HG02798 (cell line): Measurements from ENCODE around the gene KIFC3.
"Not testable (repeated sequence)": the region's sequence is repeated elsewhere in the genome, so short reads cannot be mapped to it uniquely, and the experiment has no call there.

Experiments
- ATAC-seq: cut with Tn5 transposase; IDR thresholded peaks from one replicate; pipeline ENCODE4 v1.9.1; 2021; ENCODE audit warnings: mild to moderate bottlenecking; ENCODE audit not compliant: unreplicated experiment, poor library complexity

The KIFC3 gene

GRCh38 chr16:57728336-57729181 lies 73.7 kb downstream of the KIFC3 start:
- no peak for ATAC-seq

- ATAC-seq, result no peak
Measured at GRCh38 chr16:57727610-57728009, 74.7 kb downstream of the KIFC3 start.

GRCh38 chr16:57726433-57726947 lies 75.8 kb downstream of the KIFC3 start:
- ATAC-seq, result no peak

- ATAC-seq, result no peak
Measured at GRCh38 chr16:57725976-57726375, 76.3 kb downstream of the KIFC3 start.

- ATAC-seq, result no peak
Measured at GRCh38 chr16:57725554-57725953, 76.7 kb downstream of the KIFC3 start.

- no peak for ATAC-seq
Measured at GRCh38 chr16:57725151-57725550, 77.1 kb downstream of the KIFC3 start.

GRCh38 chr16:57724531-57724930 lies 77.8 kb downstream of the KIFC3 start:
- no peak for ATAC-seq

GRCh38 chr16:57723170-57723569 lies 79.1 kb downstream of the KIFC3 start:
- no peak for ATAC-seq

GRCh38 chr16:57722651-57723050 lies 79.6 kb downstream of the KIFC3 start:
- no peak for ATAC-seq

GRCh38 chr16:57722210-57722499 lies 80.1 kb downstream of the KIFC3 start:
- no peak for ATAC-seq

GRCh38 chr16:57721356-57722209 lies 80.7 kb downstream of the KIFC3 start:
- ATAC-seq, result no peak

- no peak for ATAC-seq
Measured at GRCh38 chr16:57720142-57720575, 82.1 kb downstream of the KIFC3 start.

- no peak for ATAC-seq
Measured at GRCh38 chr16:57714047-57714446, 88.2 kb downstream of the KIFC3 start.

- no peak for ATAC-seq
Measured at GRCh38 chr16:57713596-57713995, 88.7 kb downstream of the KIFC3 start.

GRCh38 chr16:57712569-57712968 lies 89.7 kb downstream of the KIFC3 start:
- ATAC-seq, result not testable (repeated sequence)

- ATAC-seq, result no peak
Measured at GRCh38 chr16:57711993-57712392, 90.3 kb downstream of the KIFC3 start.

- no peak for ATAC-seq
Measured at GRCh38 chr16:57711346-57711745, 90.9 kb downstream of the KIFC3 start.

GRCh38 chr16:57709663-57710062 lies 92.6 kb downstream of the KIFC3 start:
- no peak for ATAC-seq
